HG03378 (cell line): ENCODE data around the gene ABTB2.

Experiments used
- ATAC-seq: cut with Tn5 transposase; IDR thresholded peaks from one replicate; pipeline ENCODE4 v1.9.1; 2021; ENCODE audit warnings: mild to moderate bottlenecking, moderate library complexity; ENCODE audit not compliant: unreplicated experiment

ABTB2 gene

DNA sequence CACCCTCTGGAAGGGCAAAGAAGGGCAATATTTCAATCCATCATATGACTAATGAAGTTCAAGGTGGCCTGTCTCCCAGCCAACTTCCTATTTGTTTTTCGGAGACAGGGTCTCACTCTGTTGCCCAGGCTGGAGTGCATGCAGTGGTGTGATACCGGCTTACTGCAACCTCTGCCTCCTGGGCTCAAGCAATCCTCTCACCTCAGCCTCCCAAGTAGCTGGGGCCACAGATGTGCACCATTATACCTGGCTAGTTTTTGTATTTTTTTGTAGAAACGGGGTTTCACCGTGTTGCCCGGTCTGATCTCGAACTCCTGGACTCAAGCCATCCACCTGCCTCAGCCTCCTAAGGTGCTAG lies 13.4 kb downstream of the ABTB2 start:
- ATAC-seq, result no peak

DNA sequence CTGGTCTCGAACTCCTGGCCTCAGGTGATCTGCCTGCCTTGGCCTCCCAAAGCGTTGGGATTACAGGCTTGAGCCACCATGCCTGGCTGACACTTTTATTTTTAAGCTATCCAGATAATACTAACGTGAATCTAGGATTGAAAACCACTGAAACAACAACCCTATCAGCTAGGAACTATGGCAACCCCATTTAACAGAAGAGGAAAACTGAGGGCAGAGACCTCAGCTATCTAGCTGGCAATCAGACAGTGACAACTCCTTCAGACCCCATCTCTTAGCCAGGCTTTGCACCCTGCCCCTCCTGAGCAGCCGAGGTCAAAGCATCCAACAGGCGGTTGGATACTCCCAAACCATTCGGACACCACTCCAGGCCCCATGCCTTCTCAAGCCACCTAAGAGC lies 14.1 kb downstream of the ABTB2 start:
- ATAC-seq, result no peak

DNA sequence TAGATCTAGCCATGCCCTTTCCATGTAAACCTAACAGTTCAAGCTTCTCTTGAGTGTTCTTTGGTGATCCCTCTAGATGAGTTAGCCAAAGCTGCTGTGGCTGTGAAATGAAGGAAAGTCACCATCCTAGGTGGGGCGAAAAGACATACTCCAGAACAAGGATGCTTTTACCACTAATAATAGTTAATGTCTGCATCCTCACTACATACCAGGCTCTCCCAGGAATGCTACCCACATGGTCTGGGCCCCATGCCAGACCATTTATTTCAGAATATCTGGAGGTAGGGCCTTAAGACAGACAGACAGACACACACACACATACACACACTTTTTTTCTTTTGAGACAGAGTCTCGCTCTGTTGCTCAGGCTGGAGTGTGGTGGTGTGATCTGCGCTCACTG lies 14.7 kb downstream of the ABTB2 start:
- no peak for ATAC-seq

DNA sequence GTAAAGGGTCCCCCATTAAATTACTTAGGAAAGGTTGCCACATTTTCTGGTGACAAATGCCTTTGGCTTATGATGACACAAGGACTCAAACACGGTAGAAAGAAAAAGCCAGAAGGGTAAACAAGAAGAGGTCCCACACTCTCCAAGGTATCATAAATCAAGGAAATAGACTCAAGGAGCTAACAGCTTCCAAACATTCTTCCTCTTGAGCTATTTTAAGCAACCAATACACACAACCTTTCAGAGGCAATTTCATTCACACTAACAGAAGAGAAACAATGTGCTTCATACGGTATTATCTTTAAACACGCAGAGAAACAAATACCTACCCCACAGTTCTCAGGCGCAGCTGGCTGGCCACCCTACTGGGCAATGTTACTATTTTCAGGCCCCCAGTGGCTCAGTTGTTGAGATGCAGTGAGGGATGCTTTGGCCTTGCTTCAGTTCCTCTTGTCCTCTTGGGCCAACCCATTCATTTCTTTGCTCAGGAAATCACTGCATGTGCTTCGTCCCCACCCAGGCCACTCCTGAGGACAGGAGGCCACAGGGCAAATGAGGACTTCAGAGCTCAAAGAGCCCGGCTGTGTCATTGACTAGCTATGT lies 15.8 kb downstream of the ABTB2 start:
- ATAC-seq, result no peak

DNA sequence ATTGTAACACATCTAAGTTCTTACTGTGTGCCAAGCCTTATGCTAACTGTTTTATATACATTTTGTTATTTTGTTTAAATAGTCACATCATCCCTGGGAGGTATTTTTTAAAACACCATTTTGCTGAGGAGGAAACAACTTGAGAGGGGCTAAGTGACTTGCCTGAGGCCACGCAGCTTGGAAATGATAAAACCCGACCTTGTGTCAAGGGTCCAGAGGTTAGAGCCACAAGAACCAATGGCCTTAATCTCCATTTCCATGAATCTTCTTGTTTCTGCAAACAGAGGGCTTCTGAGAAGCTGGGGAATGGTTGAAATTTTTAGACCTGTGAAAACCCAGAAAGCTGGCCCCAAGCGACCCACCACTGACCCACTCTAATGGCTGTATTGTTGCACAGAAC lies 16.7 kb downstream of the ABTB2 start:
- no peak for ATAC-seq

DNA sequence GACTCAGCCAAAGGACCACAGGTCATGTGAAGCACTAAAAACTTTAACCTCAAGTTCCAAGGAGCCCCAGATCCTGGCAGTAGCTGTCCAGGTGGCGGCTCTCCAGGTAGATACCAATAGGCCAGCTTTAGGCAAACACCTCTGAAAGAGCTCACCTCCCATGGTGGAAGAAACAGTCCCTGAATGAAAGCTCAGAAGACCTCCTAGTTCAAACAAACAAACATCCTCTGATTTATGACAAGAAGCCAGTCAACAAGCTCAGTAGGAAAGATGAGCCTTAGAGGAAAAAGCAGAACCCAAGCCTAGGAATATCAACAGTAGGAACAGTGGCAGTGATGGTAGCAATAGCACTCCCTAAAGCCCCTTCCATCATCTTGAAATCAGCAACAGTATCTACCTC lies 17.2 kb downstream of the ABTB2 start:
- ATAC-seq, result no peak

DNA sequence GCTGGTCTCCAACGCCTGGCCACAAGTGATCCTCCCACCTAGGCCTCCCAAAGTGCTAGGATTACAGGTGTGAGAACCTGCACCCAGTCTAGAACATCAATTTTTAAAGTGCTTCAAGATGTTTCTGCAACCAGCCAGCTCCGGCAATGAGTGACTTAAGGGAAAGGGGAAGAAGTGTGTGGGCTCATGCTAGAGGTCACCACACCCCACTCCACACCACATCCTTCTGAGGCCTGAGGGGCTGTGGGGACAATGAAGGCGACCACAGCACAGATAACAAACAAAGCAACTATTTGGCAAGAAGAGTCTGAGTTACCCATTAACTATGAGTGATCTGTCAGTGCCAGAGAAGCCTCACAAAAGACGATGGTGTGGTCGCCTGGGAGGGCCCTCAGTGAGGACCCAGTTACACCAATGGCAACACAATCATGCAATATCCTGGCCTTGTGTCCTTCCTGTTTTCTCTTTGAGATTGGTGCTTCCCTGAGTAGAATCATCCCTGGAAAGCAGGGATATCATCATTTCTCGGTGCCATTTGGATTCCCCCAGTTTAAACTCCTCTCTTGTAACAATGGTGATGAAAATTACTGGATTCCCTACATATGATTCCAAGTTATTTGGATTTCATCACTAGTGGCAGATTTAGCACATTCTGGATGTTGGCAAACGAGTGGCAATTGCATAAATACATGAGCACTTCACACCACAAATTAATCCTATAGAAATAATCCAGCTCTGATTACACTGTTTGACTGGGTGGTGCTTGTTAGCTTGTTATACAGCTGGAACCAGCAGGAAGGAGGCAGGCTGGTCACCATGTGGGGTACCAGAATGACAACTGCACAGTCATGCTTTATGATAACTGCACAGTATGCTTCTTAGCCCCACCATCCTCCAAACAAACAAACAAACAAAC lies 18.4 kb downstream of the ABTB2 start:
- ATAC-seq, result peak; percentile 73

DNA sequence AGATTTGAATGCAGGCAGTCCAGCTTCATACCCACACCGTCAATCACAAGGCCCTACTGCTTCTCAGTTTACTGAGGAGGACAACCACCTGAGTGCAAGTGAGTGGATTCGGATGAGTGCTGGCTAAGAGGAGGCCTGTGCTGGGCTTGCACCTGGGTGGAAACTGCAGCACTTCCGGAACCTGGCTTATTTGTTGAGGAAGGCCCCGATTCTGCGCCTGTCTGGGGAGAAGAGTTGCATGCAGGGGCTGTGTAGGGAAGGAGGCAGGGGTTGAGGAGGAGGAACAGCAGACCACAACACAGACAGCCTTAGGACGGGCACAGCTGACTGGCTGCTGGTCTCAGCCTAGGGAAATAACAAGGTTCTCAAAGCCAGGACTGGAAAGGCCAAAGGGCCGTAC lies 20.8 kb downstream of the ABTB2 start:
- no peak for ATAC-seq

DNA sequence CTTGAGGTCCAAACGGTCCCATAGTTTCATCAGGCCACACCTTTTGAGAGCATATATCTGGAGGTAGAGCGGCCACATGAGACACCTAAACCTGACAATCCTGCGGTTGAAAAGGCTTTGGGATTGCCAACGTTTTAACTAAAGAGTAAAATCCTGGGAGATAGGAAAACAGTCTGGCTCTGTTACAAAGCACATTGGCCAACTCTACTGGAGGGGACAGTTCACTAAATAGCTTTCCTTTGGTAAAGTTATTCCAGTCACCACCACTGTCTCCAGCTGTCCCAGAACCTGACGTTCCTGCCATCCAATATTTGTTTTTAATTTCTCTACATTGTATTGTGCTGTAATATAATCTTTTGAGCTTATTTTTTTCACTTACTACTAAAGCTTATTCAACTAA lies 22.0 kb downstream of the ABTB2 start:
- no peak for ATAC-seq

DNA sequence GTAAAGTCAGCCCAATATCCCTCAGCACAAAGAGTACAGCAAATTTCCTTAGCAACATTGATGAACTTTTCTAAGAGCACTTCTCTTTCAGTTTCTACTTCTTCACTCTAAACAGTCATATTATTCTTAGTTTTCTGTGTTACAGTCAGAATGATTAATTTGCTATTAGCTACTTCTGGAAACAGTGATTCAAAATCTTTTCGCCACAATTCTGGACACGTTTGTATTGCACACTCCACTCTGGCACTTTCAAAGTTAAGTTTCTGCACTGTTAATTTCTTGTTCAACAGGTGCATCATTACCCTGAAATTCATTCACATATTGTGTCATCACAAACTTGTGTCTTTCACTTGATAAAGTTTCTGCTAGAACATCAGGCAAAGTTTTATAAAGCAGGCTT lies 22.5 kb downstream of the ABTB2 start:
- ATAC-seq, result no peak

DNA sequence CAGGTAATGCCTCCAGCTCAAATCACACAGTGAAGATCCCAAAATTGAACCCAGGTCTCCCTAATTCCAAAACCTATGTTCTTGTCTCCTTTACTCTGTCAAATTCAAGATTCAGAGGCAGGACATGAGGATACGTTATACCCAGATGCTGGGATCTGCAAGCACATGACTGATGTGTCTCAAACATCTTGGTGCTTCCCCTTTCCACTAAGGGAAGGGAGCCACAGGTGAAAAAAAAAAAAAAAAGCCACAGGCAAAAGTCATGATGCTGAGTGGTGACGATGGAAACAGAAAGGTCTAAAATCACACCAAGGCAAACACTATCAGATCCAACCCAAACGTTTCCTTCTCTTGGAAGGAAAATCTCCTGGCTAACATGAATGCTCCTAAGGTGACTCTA lies 24.0 kb downstream of the ABTB2 start:
- ATAC-seq, result no peak

DNA sequence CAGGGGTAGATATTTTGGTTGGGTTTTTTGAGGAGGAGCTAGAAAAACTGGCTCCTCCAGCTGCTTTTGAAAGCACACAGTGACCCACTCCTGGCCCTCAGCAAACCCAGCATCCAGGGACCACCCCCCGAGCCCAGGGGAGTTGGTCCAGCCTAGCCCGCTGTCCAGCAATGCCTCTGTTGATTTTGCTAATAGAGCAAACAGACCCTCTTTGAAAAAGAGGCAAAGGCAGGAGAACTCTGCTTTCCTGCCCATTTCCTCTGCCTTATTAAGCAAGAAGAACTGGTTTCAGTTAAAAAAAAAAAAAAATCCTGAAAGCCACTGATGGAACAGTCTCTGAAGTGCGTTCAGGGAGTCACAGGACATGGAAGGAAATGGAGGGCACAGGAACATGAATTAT lies 25.3 kb downstream of the ABTB2 start:
- ATAC-seq, result no peak

DNA sequence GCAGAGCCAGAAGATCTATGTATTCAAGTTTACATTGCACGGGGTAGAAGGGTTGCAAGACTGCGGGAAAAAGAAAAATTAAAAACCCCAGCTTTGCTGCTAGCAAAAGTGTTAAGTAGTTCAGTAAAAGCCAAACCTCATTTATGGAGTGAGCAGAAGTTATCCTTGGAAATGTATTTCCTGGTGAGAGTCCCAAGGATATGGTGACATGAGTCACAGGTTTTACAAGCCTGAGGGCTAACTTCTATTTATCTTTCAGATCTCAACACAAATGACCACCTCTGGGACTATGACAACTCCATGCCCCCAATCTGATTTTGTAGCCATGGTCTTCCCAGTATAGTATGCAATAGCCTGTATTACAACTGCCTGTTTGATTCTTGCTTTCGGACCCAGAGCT lies 26.1 kb downstream of the ABTB2 start:
- no peak for ATAC-seq

DNA sequence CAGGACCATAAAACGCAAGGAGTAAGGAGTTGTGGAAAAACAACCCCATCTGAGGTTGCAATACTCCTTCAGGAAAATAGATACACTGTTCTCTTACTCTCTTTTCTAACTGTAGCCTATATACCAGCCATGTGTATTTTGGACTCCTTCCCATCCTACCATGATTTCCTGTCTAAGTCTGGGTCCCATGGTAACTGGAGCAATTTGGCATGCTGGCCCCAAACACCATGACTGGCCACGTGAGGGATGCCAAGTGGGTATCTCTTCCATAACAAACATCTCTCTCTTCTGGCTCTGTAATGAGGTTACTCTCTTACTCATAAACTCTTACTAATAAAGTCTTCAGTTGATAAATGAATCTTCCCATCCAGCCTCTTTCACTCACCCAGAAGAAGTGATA lies 26.5 kb downstream of the ABTB2 start:
- ATAC-seq, result no peak

DNA sequence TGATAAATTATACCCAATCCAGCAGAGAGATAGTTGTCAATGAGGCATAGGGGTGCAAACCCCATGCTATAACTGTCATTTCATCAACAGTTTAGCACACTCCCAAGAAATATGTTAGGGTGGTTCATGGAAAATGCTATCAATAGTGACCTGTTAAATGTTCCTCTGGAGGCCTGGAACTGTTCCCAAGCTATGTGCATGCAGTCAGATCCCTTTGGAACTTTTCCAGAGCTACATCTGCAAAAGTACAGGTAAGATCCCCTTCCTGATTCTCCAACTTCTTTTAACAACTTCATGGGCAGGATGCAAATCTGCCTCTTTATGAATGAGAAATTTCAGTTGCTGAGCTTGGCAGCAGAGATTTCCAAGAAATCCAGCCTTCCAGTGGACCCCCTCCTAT lies 27.2 kb downstream of the ABTB2 start:
- ATAC-seq, result no peak

DNA sequence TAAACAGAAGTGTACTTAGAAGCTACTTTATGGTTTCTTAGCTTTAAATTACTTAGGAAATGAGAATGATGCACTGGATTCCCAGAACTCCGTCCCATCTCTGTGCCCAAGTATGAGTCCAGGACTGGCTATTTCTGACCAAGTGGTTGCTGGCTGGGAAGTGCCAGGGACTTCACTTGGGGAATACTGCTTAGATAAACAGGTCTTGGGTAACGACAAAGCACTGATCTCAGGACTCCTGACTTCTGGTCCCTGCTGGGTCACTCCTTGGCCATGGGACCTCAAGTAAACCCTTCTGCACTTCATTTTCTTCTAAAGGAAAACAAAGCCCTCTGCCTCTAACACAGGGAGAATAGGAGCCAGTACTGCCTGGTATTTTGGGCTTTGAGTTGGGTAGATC lies 27.9 kb downstream of the ABTB2 start:
- ATAC-seq, result no peak

DNA sequence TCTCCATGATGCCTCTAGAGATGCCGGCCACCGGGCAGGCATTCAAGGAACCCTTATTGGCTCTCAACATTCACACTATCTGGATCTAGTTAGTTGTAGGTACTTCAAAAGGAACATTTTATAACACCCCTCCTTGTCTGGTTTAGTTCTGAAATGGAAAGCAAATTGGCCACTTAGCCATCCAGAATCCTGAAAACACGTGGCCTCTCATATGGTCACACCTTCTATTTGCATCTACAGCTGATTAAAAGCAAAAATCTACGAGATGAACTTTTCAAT lies 29.2 kb downstream of the ABTB2 start:
- no peak for ATAC-seq

DNA sequence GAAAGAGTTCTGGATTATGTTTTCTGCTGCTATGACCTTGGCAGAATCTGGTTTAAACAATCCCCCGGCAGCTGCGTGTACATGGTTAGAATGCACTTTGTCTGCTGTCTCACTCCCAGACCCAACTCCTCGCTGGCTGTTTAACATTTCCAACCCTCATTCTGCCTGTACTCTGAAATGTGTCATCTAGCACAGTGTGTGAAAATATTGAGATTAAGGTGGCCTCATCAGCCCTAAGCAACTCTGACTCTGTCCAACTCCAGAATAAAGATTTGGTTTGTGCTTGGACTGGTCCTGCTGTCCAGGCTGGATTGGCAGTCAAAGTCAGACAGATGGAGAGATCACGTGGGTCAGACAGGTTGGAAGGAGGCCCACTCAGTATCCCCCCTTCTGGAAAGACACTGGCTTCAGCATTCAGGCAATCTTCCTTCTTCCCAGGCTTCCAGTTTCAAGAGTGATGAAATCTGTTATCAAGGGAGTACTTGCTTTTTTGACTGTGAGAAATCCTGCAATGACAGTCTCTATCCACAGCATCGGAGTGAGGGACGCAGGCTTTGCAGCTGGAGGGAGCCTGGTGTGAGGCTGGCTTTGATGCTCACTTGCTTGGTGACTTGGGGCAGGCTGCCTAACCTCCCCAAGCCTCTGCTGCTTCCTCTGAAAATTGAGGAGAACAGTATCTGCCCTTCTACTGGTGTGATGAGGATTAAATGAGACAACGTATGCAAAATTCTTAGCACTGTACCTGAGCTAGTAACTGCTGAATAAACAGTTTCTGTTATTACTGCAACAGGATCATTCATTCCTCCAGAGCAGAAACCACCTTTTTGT lies 29.8 kb downstream of the ABTB2 start:
- ATAC-seq, result no peak

DNA sequence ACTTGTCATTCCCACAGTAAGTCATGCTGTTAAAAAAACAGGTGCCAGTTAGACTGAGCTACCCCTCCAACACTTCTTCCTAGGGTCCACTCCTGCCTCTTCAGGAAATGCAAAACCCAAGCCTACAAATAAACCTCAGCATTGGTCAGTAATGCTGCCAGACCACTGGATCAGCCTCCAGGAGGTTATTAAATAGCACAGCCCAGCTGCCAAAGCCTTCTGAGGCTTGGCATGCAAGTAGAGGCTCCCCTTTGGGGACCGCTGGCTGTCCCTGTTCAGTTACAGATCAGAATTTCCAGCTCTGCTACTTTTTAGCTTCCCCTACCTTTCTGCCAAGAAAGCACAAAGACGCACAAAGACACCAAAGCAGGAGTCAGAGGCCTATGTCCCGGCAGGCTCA lies 33.3 kb downstream of the ABTB2 start:
- no peak for ATAC-seq

DNA sequence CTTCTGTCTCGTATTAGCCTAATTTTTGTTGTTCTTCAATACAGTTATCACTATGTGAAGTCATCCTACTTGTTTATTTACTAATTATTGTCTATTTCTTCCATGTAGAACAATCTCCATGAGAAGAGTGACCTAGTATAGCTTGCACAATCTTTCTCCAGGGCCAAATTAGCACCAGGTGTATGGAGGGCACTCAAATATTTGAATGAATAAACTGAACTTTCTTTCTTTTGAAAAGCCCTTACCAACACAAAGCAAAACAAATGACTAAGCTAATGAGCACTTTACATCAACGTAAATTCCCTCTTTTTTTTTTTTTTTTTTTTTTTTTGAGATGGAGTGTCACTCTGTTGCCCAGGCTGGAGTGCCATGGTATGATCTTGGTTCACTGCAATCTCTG lies 34.2 kb downstream of the ABTB2 start:
- ATAC-seq, result no peak

DNA sequence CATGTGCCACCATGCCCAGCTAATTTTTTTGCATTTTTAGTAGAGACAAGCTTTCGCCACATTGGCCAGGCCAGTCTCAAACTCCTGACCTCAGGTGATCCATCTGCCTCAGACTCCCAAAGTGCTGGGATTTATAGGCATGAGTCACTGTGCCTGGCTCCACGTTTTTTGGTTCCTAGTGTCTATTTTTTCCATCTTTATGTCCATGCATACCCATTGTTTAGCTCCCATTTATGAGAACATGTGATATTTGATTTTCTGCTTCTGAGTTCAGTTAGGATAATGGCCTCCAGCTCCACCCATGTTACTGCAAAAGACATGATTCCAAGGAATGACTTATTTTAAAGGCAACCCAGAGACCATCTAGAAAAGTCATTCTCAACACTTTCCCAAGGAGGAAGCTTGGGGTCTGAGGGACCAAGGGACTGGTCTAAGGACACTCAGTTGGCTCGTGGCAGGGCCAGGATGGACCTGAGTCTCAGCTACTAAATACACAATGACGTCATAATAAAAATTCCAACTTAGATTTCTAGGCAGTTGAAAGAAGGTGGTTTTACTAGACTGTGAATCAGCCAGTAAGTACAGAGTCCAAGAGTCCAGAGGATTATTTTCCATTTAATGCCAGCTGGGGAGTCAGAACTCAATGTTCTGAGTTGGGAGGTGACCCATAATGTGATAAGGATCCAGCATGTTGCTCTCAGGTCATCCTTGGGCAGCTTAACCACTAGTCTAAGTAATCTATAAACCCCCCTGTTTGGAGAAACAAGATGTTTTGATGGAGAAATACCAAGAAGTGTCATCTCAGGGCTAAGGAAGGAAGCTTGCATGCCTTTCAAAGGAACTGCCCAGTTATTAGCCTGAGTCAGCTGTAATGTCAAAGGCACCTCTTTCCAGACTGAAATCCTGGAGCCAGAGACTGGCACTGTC lies 39.4 kb downstream of the ABTB2 start:
- ATAC-seq, result no peak
